Trophoblast cell (in vitro differentiated cells and primary cell): ENCODE results near the gene MLXIPL.
"Not testable (repeated sequence)": the region's sequence is repeated elsewhere in the genome, so short reads cannot be mapped to it uniquely, and the experiment has no call there.

Source experiments
- DNase-seq, 2 donors: peaks; one replicate each; pipeline ENCODE4 v3.0.0-alpha.2; 2016
- H2AFZ ChIP-seq: 2 replicates; pipeline ENCODE4 v1.6.1; 2013; ENCODE audit warnings: low read length, moderate library complexity, mild to moderate bottlenecking; ENCODE audit not compliant: insufficient read depth, poor library complexity
- H2AK5ac ChIP-seq: 2 replicates; pipeline ENCODE4 v1.6.1; 2013; ENCODE audit warnings: mild to moderate bottlenecking, low read length
- H2BK120ac ChIP-seq: 2 replicates; pipeline ENCODE4 v1.6.1; 2013; ENCODE audit warnings: low read length, mild to moderate bottlenecking, moderate library complexity; ENCODE audit not compliant: insufficient read depth, poor library complexity
- H2BK12ac ChIP-seq: 2 replicates; pipeline ENCODE4 v1.6.1; 2013; ENCODE audit warnings: mild to moderate bottlenecking, low read length, moderate library complexity
- H2BK5ac ChIP-seq: 2 replicates; pipeline ENCODE4 v1.6.1; 2013; ENCODE audit warnings: low read length, low read depth, moderate library complexity, mild to moderate bottlenecking; ENCODE audit not compliant: poor library complexity
- H3K14ac ChIP-seq: 2 replicates; pipeline ENCODE4 v1.6.1; 2013; ENCODE audit warnings: mild to moderate bottlenecking, low read length
- H3K18ac ChIP-seq: 2 replicates; pipeline ENCODE4 v1.6.1; 2013; ENCODE audit warnings: mild to moderate bottlenecking, low read length
- H3K23ac ChIP-seq: 2 replicates; pipeline ENCODE4 v1.6.1; 2013; ENCODE audit warnings: low read length
- H3K27ac ChIP-seq: 2 replicates; pipeline ENCODE4 v1.5.1; 2013; ENCODE audit warnings: low read depth, mild to moderate bottlenecking, inconsistent platforms, low read length, moderate library complexity
- H3K27me3 ChIP-seq: 2 replicates; pipeline ENCODE4 v1.6.1; 2013; ENCODE audit warnings: inconsistent platforms, mild to moderate bottlenecking, low read length, moderate library complexity; ENCODE audit not compliant: insufficient read depth
- H3K36me3 ChIP-seq, 2 experiments: 1 replicate in 1 of 2; 2 replicates in 1 of 2; pipeline ENCODE4 v1.6.1; 2013; ENCODE audit warnings: low read length in 2 of 2, mild to moderate bottlenecking in 2 of 2, moderate library complexity in 1 of 2; ENCODE audit not compliant: insufficient read depth in 2 of 2, control insufficient read depth in 1 of 2
- H3K4ac ChIP-seq: 2 replicates; pipeline ENCODE4 v1.6.1; 2013; ENCODE audit warnings: low read depth, mild to moderate bottlenecking, low read length, moderate library complexity
- H3K4me1 ChIP-seq, 2 experiments: 1 replicate in 1 of 2; 2 replicates in 1 of 2; pipeline ENCODE4 v1.6.1; 2013; ENCODE audit warnings: low read length in 2 of 2, mild to moderate bottlenecking in 2 of 2, moderate library complexity in 1 of 2; ENCODE audit not compliant: insufficient read depth in 2 of 2, control insufficient read depth in 1 of 2
- H3K4me2 ChIP-seq: 2 replicates; pipeline ENCODE4 v1.6.1; 2013; ENCODE audit warnings: inconsistent platforms, mild to moderate bottlenecking, low read length, moderate library complexity
- H3K4me3 ChIP-seq: 2 replicates; pipeline ENCODE4 v1.5.1; 2013; ENCODE audit warnings: mild to moderate bottlenecking, low read depth, low read length, inconsistent platforms
- H3K79me1 ChIP-seq: one replicate; pipeline ENCODE4 v1.6.1; 2013; ENCODE audit warnings: low read length
- H3K79me2 ChIP-seq: 2 replicates; pipeline ENCODE4 v1.6.1; 2013; ENCODE audit warnings: low read length, mild to moderate bottlenecking; ENCODE audit not compliant: control insufficient read depth, insufficient read depth, poor library complexity
- H3K9ac ChIP-seq: 2 replicates; pipeline ENCODE4 v1.6.1; 2013; ENCODE audit warnings: mild to moderate bottlenecking, low read length
- H3K9me3 ChIP-seq: 2 replicates; pipeline ENCODE4 v1.6.1; 2013; ENCODE audit warnings: low read depth, mild to moderate bottlenecking, control low read depth, inconsistent platforms, low read length; ENCODE audit not compliant: insufficient read depth
- H4K12ac ChIP-seq: 2 replicates; pipeline ENCODE4 v1.6.1; 2013; ENCODE audit warnings: low read depth, mild to moderate bottlenecking, low read length, moderate library complexity
- H4K8ac ChIP-seq: 2 replicates; pipeline ENCODE4 v1.6.1; 2013; ENCODE audit warnings: low read depth, mild to moderate bottlenecking, low read length, moderate library complexity
- H4K91ac ChIP-seq: one replicate; pipeline ENCODE4 v1.6.1; 2013; ENCODE audit warnings: low read depth, mild to moderate bottlenecking, low read length, moderate library complexity
- WGBS: extraction: QIAGEN DNeasy Blood & Tissue Kit; methylation state at CpG from one replicate; pipeline ENCODE4 v1.1.7; 2013; ENCODE audit warnings: missing lambda C conversion rate; ENCODE audit not compliant: insufficient read length, insufficient coverage; ENCODE audit errors: extremely low coverage; 5-methylcytosine and 5-hydroxymethylcytosine counted together

Gene MLXIPL

GRCh38 chr7:73569042-73569608, 55.2 kb downstream of the MLXIPL start:
- Histone ChIP-seq H3K36me3 (peaks cover 36 to 42% of the 10 kb centered on the region in 2 experiments), H3K79me2 (no peaks in the 10 kb centered on the region), H3K14ac (no peak overlapping the region), H4K8ac (no peak overlapping the region), H3K18ac (no peak overlapping the region), H2BK5ac (no peak overlapping the region), H3K4me3 (no peak overlapping the region), H3K9me3 (no peaks in the 10 kb centered on the region), H2AFZ (no peak overlapping the region), H2BK12ac (no peak overlapping the region), H3K27me3 (no peaks in the 10 kb centered on the region), H3K4me1 (peaks cover 0 to under 1% of the 10 kb centered on the region in 2 experiments), H3K4ac (no peak overlapping the region), H3K79me1 (no peaks in the 10 kb centered on the region), H2AK5ac (no peak overlapping the region), H4K12ac (no peak overlapping the region), H3K27ac (no peak overlapping the region), H4K91ac (no peak overlapping the region), H3K4me2 (no peak overlapping the region), H3K9ac (no peak overlapping the region), H3K23ac (no peak overlapping the region), H2BK120ac (no peak overlapping the region)
- DNase-seq: no peak
- no CpG with 5 or more reads among the region's 5 CpGs for WGBS

GRCh38 chr7:73567846-73568685, 56.3 kb downstream of the MLXIPL start:
- WGBS: no CpG with 5 or more reads among the region's 12 CpGs
- H3K18ac ChIP-seq: no peak overlapping the region

GRCh38 chr7:73567140-73567539, 57.2 kb downstream of the MLXIPL start:
- Histone ChIP-seq H3K23ac (no peak overlapping the region), H3K4me1 (peaks cover 0 to 2% of the 10 kb centered on the region in 2 experiments), H4K8ac (no peak overlapping the region), H4K91ac (no peak overlapping the region), H4K12ac (no peak overlapping the region), H3K27ac (no peak overlapping the region), H2AK5ac (no peak overlapping the region), H3K18ac (no peak overlapping the region), H2AFZ (no peak overlapping the region), H3K79me2 (no peaks in the 10 kb centered on the region), H3K4me2 (no peak overlapping the region), H3K27me3 (no peaks in the 10 kb centered on the region), H2BK12ac (no peak overlapping the region), H2BK5ac (no peak overlapping the region), H3K36me3 (peaks cover 17 to 22% of the 10 kb centered on the region in 2 experiments), H3K79me1 (no peaks in the 10 kb centered on the region), H3K9me3 (peaks cover 1% of the 10 kb centered on the region), H3K9ac (no peak overlapping the region), H3K4ac (no peak overlapping the region), H2BK120ac (no peak overlapping the region), H3K14ac (no peak overlapping the region), H3K4me3 (no peak overlapping the region)
- DNase-seq: no peak
- WGBS: no CpG with 5 or more reads among the region's 4 CpGs

More at GRCh38 chr7:73567846-73568685, 56.3 kb downstream of the MLXIPL start:
- no peak overlapping the region for H3K4ac ChIP-seq
- no peaks in the 10 kb centered on the region for H3K27me3 ChIP-seq
- H2BK12ac ChIP-seq: no peak overlapping the region
- no peak overlapping the region for H3K9ac ChIP-seq
- H3K27ac ChIP-seq: no peak overlapping the region
- no peak overlapping the region for H3K23ac ChIP-seq
- no peak overlapping the region for H2BK120ac ChIP-seq
- no peak overlapping the region for H3K4me2 ChIP-seq
- H3K4me3 ChIP-seq: no peak overlapping the region
- no peak overlapping the region for H4K91ac ChIP-seq
- H3K4me1 ChIP-seq: peaks cover 0 to 2% of the 10 kb centered on the region in 2 experiments
- no peak for DNase-seq
- no peak overlapping the region for H2AFZ ChIP-seq
- no peaks in the 10 kb centered on the region for H3K9me3 ChIP-seq
- no peak overlapping the region for H2AK5ac ChIP-seq
- no peaks in the 10 kb centered on the region for H3K79me2 ChIP-seq
- H3K79me1 ChIP-seq: no peaks in the 10 kb centered on the region
- H4K8ac ChIP-seq: no peak overlapping the region
- no peak overlapping the region for H3K14ac ChIP-seq
- no peak overlapping the region for H2BK5ac ChIP-seq
- H4K12ac ChIP-seq: no peak overlapping the region
- peaks cover 26 to 31% of the 10 kb centered on the region in 2 experiments for H3K36me3 ChIP-seq

- not testable (repeated sequence) for H2BK120ac ChIP-seq, H3K9me3 ChIP-seq, H4K91ac ChIP-seq, H3K4ac ChIP-seq, H2AK5ac ChIP-seq, H3K4me1 ChIP-seq, H3K79me1 ChIP-seq, H3K23ac ChIP-seq, H4K12ac ChIP-seq, H3K18ac ChIP-seq, H3K9ac ChIP-seq, H3K14ac ChIP-seq, H3K27ac ChIP-seq, H4K8ac ChIP-seq, H2AFZ ChIP-seq, H2BK12ac ChIP-seq, H2BK5ac ChIP-seq, H3K79me2 ChIP-seq, H3K4me2 ChIP-seq, DNase-seq, H3K4me3 ChIP-seq, H3K27me3 ChIP-seq
- peaks cover 12 to 17% of the 10 kb centered on the region in 2 experiments for H3K36me3 ChIP-seq
Observed at GRCh38 chr7:73566431-73566830, 57.9 kb downstream of the MLXIPL start.
